ENCODE data around the gene GOLGA8A. TPM values are rescaled to one million over a fixed set of nuclear protein-coding genes. Genes with fewer than 3 reads are reported as not detected.

GOLGA8A gene, protein sequence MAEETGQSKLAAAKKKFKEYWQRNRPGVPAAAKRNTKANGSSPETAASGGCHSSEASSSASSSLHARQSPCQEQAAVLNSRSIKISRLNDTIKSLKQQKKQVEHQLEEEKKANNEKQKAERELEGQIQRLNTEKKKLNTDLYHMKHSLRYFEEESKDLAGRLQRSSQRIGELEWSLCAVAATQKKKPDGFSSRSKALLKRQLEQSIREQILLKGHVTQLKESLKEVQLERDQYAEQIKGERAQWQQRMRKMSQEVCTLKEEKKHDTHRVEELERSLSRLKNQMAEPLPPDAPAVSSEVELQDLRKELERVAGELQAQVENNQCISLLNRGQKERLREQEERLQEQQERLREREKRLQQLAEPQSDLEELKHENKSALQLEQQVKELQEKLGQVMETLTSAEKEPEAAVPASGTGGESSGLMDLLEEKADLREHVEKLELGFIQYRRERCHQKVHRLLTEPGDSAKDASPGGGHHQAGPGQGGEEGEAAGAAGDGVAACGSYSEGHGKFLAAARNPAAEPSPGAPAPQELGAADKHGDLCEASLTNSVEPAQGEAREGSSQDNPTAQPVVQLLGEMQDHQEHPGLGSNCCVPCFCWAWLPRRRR
- 100 to 1,000 TPM; 202 to 257 (median 238) TPM for total RNA-seq
- total RNA-seq (2013), result 109 TPM
- 72.5 to 240 (median 169) reads per million in 29 experiments for total RNA-seq

DNA sequence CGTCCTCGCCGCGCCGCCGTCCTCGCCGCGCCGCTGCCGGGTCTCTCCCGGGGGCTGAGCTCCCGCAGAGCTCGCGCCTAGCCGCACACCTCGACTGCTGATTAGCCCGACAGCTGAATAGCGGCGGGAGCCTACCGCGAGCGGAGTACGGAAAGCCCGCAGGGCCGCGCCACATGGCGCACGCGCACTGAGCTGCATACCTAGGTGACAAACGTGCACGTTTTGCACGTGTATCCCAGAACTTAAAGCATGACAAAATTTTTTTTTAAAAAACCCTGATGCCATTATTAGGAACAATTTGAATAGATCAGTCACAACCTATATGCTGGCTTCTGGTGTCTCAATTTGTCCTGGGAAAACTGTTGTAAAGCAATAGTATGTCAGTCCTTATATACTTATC, at the start of gene GOLGA8A:
TSS of gene GOLGA8A (minus strand) at position 122 of the 400 bp plus-strand sequence. CDS start 48,117 bp downstream, outside the sequence.
- ATAC-seq (replicated peaks in 1 of 4), result peak; percentile 75 to 88 (median 81)
- Mint-ChIP-seq H3K4me3 (peak within 1 kb of the TSS; percentile 89 to 97 (median 91)), H3K27ac (peak within 1 kb of the TSS; percentile 91 to 96), H3K36me3 (peaks cover 12% of the 10 kb centered on the region), H3K9me3 (no peaks in the 10 kb centered on the region), H3K27me3 (peaks cover 2 to 4% of the 10 kb centered on the region in 2 donors), H3K4me1 (peaks cover 16 to 29% (median 29%) of the 10 kb centered on the region in 3 donors)
- peak; percentile 57 to 87 (median 78) for DNase-seq
- Histone ChIP-seq H3K9me3 (no peaks in the 10 kb centered on the region), H3K4me3 (ENCODE audit: control insufficient read depth in 1 of 2, extremely low read depth in 1 of 2, low read length in 1 of 2) (peak within 1 kb of the TSS; percentile 71 to 89), H3K27me3 (replicated peaks in 1 of 2; ENCODE audit: control insufficient read depth in 2 of 2, extremely low read depth in 1 of 2, insufficient read depth in 2 of 2, low read length in 1 of 2) (no peaks in the 10 kb centered on the region), H3K4me1 (ENCODE audit: control insufficient read depth in 1 of 2, extremely low read depth in 1 of 2, insufficient read depth in 2 of 2, low read length in 2 of 2) (peaks cover 3 to 13% of the 10 kb centered on the region in 2 experiments), H3K27ac (ENCODE audit: low read length) (peak within 1 kb of the TSS; percentile 45), H3K36me3 (ENCODE audit: control insufficient read depth in 2 of 2, extremely low read depth in 1 of 2, insufficient read depth in 1 of 2, low read length in 1 of 2) (no peaks in the 10 kb centered on the region)
- WGBS (ENCODE audit: insufficient coverage), result 0% methylated on average over 30 of the region's 33 CpGs
- CTCF ChIA-PET, result interaction anchor here in 1 of 2 donors (1.0 to 1.1 kb wide), 3 partner anchors 70 to 196 kb away, joined by 3 to 5 read pairs (median 3); partner anchors contain the start of gene LPCAT4
- POLR2A ChIA-PET, result interaction anchor here in 1 of 2 donors (0.6 to 1.0 kb wide), 3 partner anchors 57 to 212 kb away, joined by 3 to 4 read pairs (median 3); partner anchors contain the start of gene GOLGA8B

DNA sequence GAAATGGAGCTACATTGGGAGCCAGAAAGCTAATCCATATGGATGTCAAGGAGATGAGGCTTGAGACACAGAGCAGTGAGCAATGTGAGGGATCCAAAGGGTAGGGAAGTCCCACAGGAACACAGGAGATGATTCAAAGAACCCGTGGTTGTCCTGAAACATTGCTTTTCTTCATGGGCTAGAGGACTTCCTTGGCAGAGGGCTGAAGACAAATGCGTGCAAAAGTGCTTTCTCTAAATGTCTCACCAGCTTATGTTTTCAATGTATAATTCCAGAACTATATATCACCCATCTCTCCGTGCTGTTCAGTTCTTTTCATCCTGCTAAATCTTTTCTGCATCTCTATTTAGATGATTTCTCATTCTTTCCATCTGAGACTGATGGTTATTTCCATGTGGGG, 46.0 kb upstream of the GOLGA8A start:
- Mint-ChIP-seq H3K36me3 (no peaks in the 10 kb centered on the region), H3K4me1 (no peaks in the 10 kb centered on the region), H3K27me3 (peaks cover 56 to 65% of the 10 kb centered on the region in 2 donors), H3K9me3 (no peaks in the 10 kb centered on the region), H3K27ac (no peak overlapping the region), H3K4me3 (no peak overlapping the region)
- DNase-seq (no peak), ATAC-seq (replicated peaks in 1 of 4) (no peak)
- CTCF ChIA-PET, result no interaction called here
- no peaks in the 10 kb centered on the region for H3K4me1 ChIP-seq (ENCODE audit: control insufficient read depth in 1 of 2, extremely low read depth in 1 of 2, insufficient read depth in 2 of 2, low read length in 2 of 2)
- H3K27ac ChIP-seq (ENCODE audit: low read length), result no peak overlapping the region
- peaks cover 2 to 5% of the 10 kb centered on the region in 2 experiments for H3K27me3 ChIP-seq (replicated peaks in 1 of 2; ENCODE audit: control insufficient read depth in 2 of 2, extremely low read depth in 1 of 2, insufficient read depth in 2 of 2, low read length in 1 of 2)
- 38% methylated on average over 1 of the region's 3 CpGs for WGBS (ENCODE audit: insufficient coverage)
- POLR2A ChIA-PET, result no interaction called here
- H3K4me3 ChIP-seq (ENCODE audit: control insufficient read depth in 1 of 2, extremely low read depth in 1 of 2, low read length in 1 of 2), result no peak overlapping the region
- H3K9me3 ChIP-seq, result no peaks in the 10 kb centered on the region
- H3K36me3 ChIP-seq (ENCODE audit: control insufficient read depth in 2 of 2, extremely low read depth in 1 of 2, insufficient read depth in 1 of 2, low read length in 1 of 2), result no peaks in the 10 kb centered on the region

DNA sequence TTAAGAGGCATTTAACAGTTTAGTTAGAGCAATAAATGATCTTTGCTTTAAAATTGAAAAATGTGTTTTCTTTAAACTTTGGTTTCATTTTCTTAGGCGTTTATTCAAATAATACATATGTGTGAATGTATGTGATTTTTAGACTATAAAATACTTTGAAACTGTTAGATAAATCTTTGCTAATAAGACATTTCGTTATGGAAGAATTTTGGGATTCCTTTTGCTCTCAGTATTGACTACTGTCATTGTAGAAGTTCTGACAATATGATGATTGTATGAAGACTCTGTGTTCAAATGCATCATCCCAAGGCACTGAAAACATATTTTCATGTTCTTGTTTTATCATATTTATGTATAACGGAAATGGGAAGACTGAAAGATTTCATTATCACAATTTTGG, 43.8 kb upstream of the GOLGA8A start:
- Mint-ChIP-seq H3K27ac (no peak overlapping the region), H3K4me3 (no peak overlapping the region), H3K9me3 (no peaks in the 10 kb centered on the region), H3K27me3 (peaks cover 58 to 67% of the 10 kb centered on the region in 2 donors), H3K4me1 (no peaks in the 10 kb centered on the region), H3K36me3 (no peaks in the 10 kb centered on the region)
- CTCF ChIA-PET, result no interaction called here
- Histone ChIP-seq H3K9me3 (no peaks in the 10 kb centered on the region), H3K27ac (ENCODE audit: low read length) (no peak overlapping the region), H3K27me3 (replicated peaks in 1 of 2; ENCODE audit: control insufficient read depth in 2 of 2, extremely low read depth in 1 of 2, insufficient read depth in 2 of 2, low read length in 1 of 2) (peaks cover 2 to 5% of the 10 kb centered on the region in 2 experiments), H3K4me3 (ENCODE audit: control insufficient read depth in 1 of 2, extremely low read depth in 1 of 2, low read length in 1 of 2) (no peak overlapping the region), H3K36me3 (ENCODE audit: control insufficient read depth in 2 of 2, extremely low read depth in 1 of 2, insufficient read depth in 1 of 2, low read length in 1 of 2) (no peaks in the 10 kb centered on the region), H3K4me1 (ENCODE audit: control insufficient read depth in 1 of 2, extremely low read depth in 1 of 2, insufficient read depth in 2 of 2, low read length in 2 of 2) (no peaks in the 10 kb centered on the region)
- POLR2A ChIA-PET, result no interaction called here
- no peak for DNase-seq
- no CpG with 5 or more reads among the region's 3 CpGs for WGBS (ENCODE audit: insufficient coverage)
- no peak for ATAC-seq (replicated peaks in 1 of 4)

DNA sequence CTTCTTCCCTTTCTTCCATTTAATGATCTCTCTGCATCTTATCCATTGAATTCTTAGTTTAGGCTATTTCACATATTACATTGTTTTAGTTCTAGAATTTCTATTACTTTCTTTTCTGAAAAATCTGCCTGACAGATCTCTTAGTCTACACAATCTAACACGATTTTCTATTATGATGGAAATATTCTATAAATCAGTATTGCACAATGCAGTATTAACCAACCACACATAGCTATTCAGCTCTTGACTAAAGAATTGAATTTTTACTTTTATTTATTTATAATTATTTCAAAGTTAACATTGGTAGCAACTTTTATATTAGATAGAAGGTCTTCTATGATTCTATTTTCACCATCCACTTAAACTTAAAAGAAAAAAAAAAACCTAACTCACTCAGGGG, 36.2 kb upstream of the GOLGA8A start:
- Histone ChIP-seq H3K27ac (ENCODE audit: low read length) (no peak overlapping the region), H3K9me3 (no peaks in the 10 kb centered on the region), H3K36me3 (ENCODE audit: control insufficient read depth in 2 of 2, extremely low read depth in 1 of 2, insufficient read depth in 1 of 2, low read length in 1 of 2) (no peaks in the 10 kb centered on the region), H3K27me3 (replicated peaks in 1 of 2; ENCODE audit: control insufficient read depth in 2 of 2, extremely low read depth in 1 of 2, insufficient read depth in 2 of 2, low read length in 1 of 2) (no peaks in the 10 kb centered on the region), H3K4me1 (ENCODE audit: control insufficient read depth in 1 of 2, extremely low read depth in 1 of 2, insufficient read depth in 2 of 2, low read length in 2 of 2) (no peaks in the 10 kb centered on the region), H3K4me3 (ENCODE audit: control insufficient read depth in 1 of 2, extremely low read depth in 1 of 2, low read length in 1 of 2) (no peak overlapping the region)
- Mint-ChIP-seq H3K27ac (no peak overlapping the region), H3K4me1 (no peaks in the 10 kb centered on the region), H3K36me3 (no peaks in the 10 kb centered on the region), H3K9me3 (no peaks in the 10 kb centered on the region), H3K4me3 (no peak overlapping the region), H3K27me3 (peaks cover 35 to 42% of the 10 kb centered on the region in 2 donors)
- ATAC-seq (replicated peaks in 1 of 4), result no peak
- ChIA-PET POLR2A (no interaction called here), CTCF (no interaction called here)
- WGBS (ENCODE audit: insufficient coverage), result no CpG with 5 or more reads among the region's 1 CpG
- no peak for DNase-seq

DNA sequence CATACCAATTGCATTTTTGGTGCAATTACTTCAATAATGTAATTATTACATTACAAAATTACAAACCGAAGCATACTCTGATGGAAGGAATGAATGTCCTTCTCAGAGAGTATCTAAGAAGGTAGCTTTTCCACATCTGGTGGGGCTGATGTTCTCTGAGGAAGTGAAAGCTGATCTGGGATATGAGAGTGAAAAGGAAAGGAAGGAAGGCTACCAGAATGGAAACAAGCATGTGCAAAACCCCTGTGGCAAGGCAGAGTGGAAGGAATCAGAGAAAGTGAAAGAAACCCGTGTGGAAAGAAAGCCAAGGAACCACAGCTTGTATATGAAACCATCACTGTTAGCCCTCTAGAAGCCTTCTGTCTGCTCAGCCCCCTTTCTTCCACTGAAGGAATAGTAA, 35.3 kb upstream of the GOLGA8A start:
- peaks cover 26 to 35% of the 10 kb centered on the region in 2 donors for H3K27me3 Mint-ChIP-seq
- ATAC-seq (replicated peaks in 1 of 4), result no peak
- POLR2A ChIA-PET, result no interaction called here

DNA sequence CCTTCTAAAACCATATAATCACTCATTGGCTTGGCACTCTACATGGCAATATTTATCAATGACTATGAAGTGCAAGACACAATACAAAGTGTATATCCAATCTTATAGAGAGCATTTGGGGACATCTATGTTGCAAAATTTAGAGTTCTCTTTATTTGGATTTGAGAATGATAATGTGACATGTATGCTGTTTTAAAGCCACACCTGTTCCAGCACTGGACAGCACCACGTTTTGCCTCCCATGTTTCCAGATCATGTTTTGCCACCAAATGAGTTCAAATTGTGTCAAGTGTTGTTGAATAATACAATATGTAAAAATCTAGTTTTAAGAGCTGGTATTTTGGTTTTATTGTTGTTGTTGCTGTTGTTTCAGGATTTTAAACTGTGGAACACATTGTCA, 33.3 kb upstream of the GOLGA8A start:
- H3K27me3 Mint-ChIP-seq, result peaks cover 15 to 23% of the 10 kb centered on the region in 2 donors
- DNase-seq (no peak), ATAC-seq (replicated peaks in 1 of 4) (no peak)
- ChIA-PET POLR2A (no interaction called here), CTCF (no interaction called here)
- Histone ChIP-seq H3K27ac (ENCODE audit: low read length) (no peak overlapping the region), H3K9me3 (no peaks in the 10 kb centered on the region), H3K4me1 (ENCODE audit: control insufficient read depth in 1 of 2, extremely low read depth in 1 of 2, insufficient read depth in 2 of 2, low read length in 2 of 2) (no peaks in the 10 kb centered on the region), H3K4me3 (ENCODE audit: control insufficient read depth in 1 of 2, extremely low read depth in 1 of 2, low read length in 1 of 2) (no peak overlapping the region), H3K36me3 (ENCODE audit: control insufficient read depth in 2 of 2, extremely low read depth in 1 of 2, insufficient read depth in 1 of 2, low read length in 1 of 2) (no peaks in the 10 kb centered on the region), H3K27me3 (replicated peaks in 1 of 2; ENCODE audit: control insufficient read depth in 2 of 2, extremely low read depth in 1 of 2, insufficient read depth in 2 of 2, low read length in 1 of 2) (no peaks in the 10 kb centered on the region)
- no CpG with 5 or more reads among the region's 1 CpG for WGBS (ENCODE audit: insufficient coverage)
- H3K4me1 Mint-ChIP-seq, result no peaks in the 10 kb centered on the region
- no peaks in the 10 kb centered on the region for H3K9me3 Mint-ChIP-seq
- no peaks in the 10 kb centered on the region for H3K36me3 Mint-ChIP-seq
- no peak overlapping the region for H3K4me3 Mint-ChIP-seq
- no peak overlapping the region for H3K27ac Mint-ChIP-seq

More for the DNA sequence above, 35.3 kb upstream of the GOLGA8A start:
- no CpG with 5 or more reads among the region's 2 CpGs for WGBS (ENCODE audit: insufficient coverage)
- no peak overlapping the region for H3K27ac ChIP-seq (ENCODE audit: low read length)
- Mint-ChIP-seq H3K9me3 (no peaks in the 10 kb centered on the region), H3K27ac (no peak overlapping the region), H3K36me3 (no peaks in the 10 kb centered on the region), H3K4me1 (no peaks in the 10 kb centered on the region), H3K4me3 (no peak overlapping the region)
- H3K4me3 ChIP-seq (ENCODE audit: control insufficient read depth in 1 of 2, extremely low read depth in 1 of 2, low read length in 1 of 2), result no peak overlapping the region
- no peak for DNase-seq
- no peaks in the 10 kb centered on the region for H3K27me3 ChIP-seq (replicated peaks in 1 of 2; ENCODE audit: control insufficient read depth in 2 of 2, extremely low read depth in 1 of 2, insufficient read depth in 2 of 2, low read length in 1 of 2)
- no peaks in the 10 kb centered on the region for H3K4me1 ChIP-seq (ENCODE audit: control insufficient read depth in 1 of 2, extremely low read depth in 1 of 2, insufficient read depth in 2 of 2, low read length in 2 of 2)
- no peaks in the 10 kb centered on the region for H3K9me3 ChIP-seq
- H3K36me3 ChIP-seq (ENCODE audit: control insufficient read depth in 2 of 2, extremely low read depth in 1 of 2, insufficient read depth in 1 of 2, low read length in 1 of 2), result no peaks in the 10 kb centered on the region
- CTCF ChIA-PET, result no interaction called here

Measured in T-cell (primary cell).